ENCODE measurements around the gene TBC1D16. TPM values are rescaled to one million over a fixed set of nuclear protein-coding genes. Genes with fewer than 3 reads are reported as not detected.

TBC1D16 gene
- total RNA-seq, 4 donors from 2014 or later = 11.9 to 29.7 (median 22.2) TPM

GRCh38 chr17:80067393-80067986, 31.8 kb upstream of the TBC1D16 start:
- TF ChIP-seq POLR2A (IDR thresholded peaks at IDR 0.05) = no peak
- TF ChIP-seq CTCF (IDR thresholded peaks at IDR 0.05) = no peak
- Histone ChIP-seq H3K36me3 (no peaks in the 10 kb centered on the region), H3K27ac (no peak overlapping the region), H3K4me3 (no peak overlapping the region), H3K4me1 (peaks cover 0 to 19% (median 0%) of the 10 kb centered on the region in 4 donors), H3K9me3 (no peaks in the 10 kb centered on the region), H3K27me3 (no peaks in the 10 kb centered on the region)
- DNase-seq = no peak

GRCh38 chr17:80065478-80066170, 30.0 kb upstream of the TBC1D16 start:
- no peak for DNase-seq
- H3K9me3 ChIP-seq = no peaks in the 10 kb centered on the region
- peaks cover 0 to 19% (median 0%) of the 10 kb centered on the region in 4 donors for H3K4me1 ChIP-seq
- H3K4me3 ChIP-seq = no peak overlapping the region
- H3K27ac ChIP-seq = no peak overlapping the region
- no peak for TF ChIP-seq POLR2A (IDR thresholded peaks at IDR 0.05)
- no peak for TF ChIP-seq CTCF (IDR thresholded peaks at IDR 0.05)
- no peaks in the 10 kb centered on the region for H3K27me3 ChIP-seq
- no peaks in the 10 kb centered on the region for H3K36me3 ChIP-seq

- Histone ChIP-seq H3K4me1 (peaks cover 0 to 19% (median 0%) of the 10 kb centered on the region in 4 donors), H3K4me3 (no peak overlapping the region), H3K9me3 (no peaks in the 10 kb centered on the region), H3K27me3 (no peaks in the 10 kb centered on the region), H3K36me3 (no peaks in the 10 kb centered on the region), H3K27ac (peak overlapping the region; percentile 8 to 77 (median 56))
- DNase-seq = no peak
- TF ChIP-seq POLR2A (IDR thresholded peaks at IDR 0.05) (no peak), CTCF (IDR thresholded peaks at IDR 0.05) (no peak)
These were observed 29.0 kb upstream of the TBC1D16 start for GRCh38 chr17:80064696-80065095.

GRCh38 chr17:80063830-80064585, 28.3 kb upstream of the TBC1D16 start:
- Histone ChIP-seq H3K4me3 (no peak overlapping the region), H3K4me1 (peaks cover 0 to 19% (median 0%) of the 10 kb centered on the region in 4 donors), H3K27ac (peak overlapping the region; percentile 43 to 77 (median 62)), H3K9me3 (no peaks in the 10 kb centered on the region), H3K27me3 (no peaks in the 10 kb centered on the region), H3K36me3 (no peaks in the 10 kb centered on the region)
- TF ChIP-seq CTCF (IDR thresholded peaks at IDR 0.05) = no peak
- no peak for TF ChIP-seq POLR2A (IDR thresholded peaks at IDR 0.05)
- peak; percentile 26 to 78 (median 54) for DNase-seq

- H3K27me3 ChIP-seq = no peaks in the 10 kb centered on the region
- TF ChIP-seq POLR2A (IDR thresholded peaks at IDR 0.05) = no peak
- no peak for TF ChIP-seq CTCF (IDR thresholded peaks at IDR 0.05)
- H3K36me3 ChIP-seq = no peaks in the 10 kb centered on the region
- H3K27ac ChIP-seq = no peak overlapping the region
- H3K9me3 ChIP-seq = no peaks in the 10 kb centered on the region
- DNase-seq = no peak
- H3K4me3 ChIP-seq = no peak overlapping the region
- peaks cover 0 to 14% (median 0%) of the 10 kb centered on the region in 4 donors for H3K4me1 ChIP-seq
These were observed 25.7 kb upstream of the TBC1D16 start for GRCh38 chr17:80061421-80061820.

All from Peyer's patch (tissue), 4 donors.